ENCODE measurements around the gene ADIPOR1. TPM values are rescaled to one million over a fixed set of nuclear protein-coding genes. Genes with fewer than 3 reads are reported as not detected.

The ADIPOR1 gene
- total RNA-seq, 1 experiment from 2014 or later, result 79.1 TPM

DNA sequence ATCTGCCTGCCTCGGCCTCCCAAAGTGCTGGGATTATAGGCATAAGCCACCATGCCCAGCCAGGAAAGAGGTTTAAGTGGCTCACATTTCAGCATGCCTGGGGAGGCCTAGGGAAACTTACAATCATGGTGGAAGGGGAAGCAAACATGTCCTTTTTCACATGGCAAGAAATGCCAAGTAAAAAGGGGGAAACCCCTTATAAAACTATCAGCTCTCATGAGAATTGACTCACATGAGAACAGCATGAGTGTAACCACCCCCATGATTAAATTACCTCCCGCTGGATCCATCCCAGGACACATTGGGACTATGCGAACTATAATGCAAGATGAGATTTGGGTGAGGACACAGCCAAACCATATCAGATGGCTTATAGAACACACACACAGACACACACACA lies 22.3 kb downstream of the ADIPOR1 start:
- no peak for TF ChIP-seq EZH2 (IDR thresholded peaks at IDR 0.05; ENCODE audit: borderline replicate concordance, low read depth, low read length, poor library complexity, severe bottlenecking)
- TF ChIP-seq, protein P1, sequence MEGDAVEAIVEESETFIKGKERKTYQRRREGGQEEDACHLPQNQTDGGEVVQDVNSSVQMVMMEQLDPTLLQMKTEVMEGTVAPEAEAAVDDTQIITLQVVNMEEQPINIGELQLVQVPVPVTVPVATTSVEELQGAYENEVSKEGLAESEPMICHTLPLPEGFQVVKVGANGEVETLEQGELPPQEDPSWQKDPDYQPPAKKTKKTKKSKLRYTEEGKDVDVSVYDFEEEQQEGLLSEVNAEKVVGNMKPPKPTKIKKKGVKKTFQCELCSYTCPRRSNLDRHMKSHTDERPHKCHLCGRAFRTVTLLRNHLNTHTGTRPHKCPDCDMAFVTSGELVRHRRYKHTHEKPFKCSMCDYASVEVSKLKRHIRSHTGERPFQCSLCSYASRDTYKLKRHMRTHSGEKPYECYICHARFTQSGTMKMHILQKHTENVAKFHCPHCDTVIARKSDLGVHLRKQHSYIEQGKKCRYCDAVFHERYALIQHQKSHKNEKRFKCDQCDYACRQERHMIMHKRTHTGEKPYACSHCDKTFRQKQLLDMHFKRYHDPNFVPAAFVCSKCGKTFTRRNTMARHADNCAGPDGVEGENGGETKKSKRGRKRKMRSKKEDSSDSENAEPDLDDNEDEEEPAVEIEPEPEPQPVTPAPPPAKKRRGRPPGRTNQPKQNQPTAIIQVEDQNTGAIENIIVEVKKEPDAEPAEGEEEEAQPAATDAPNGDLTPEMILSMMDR (conservative IDR thresholded peaks at IDR 0.05; ENCODE audit: low read depth, low read length), result no peak
- Histone ChIP-seq H3K36me3 (ENCODE audit: insufficient read depth, low read length, poor library complexity, severe bottlenecking) (peaks cover 5% of the 10 kb centered on the region), H3K27ac (ENCODE audit: low read depth, low read length, poor library complexity, severe bottlenecking) (no peak overlapping the region), H3K4me3 (ENCODE audit: low read depth, low read length, poor library complexity, severe bottlenecking) (no peak overlapping the region), H3K4me1 (ENCODE audit: insufficient read depth, low read length, poor library complexity, severe bottlenecking) (no peaks in the 10 kb centered on the region), H3K9me3 (ENCODE audit: low read depth, low read length, poor library complexity, severe bottlenecking) (peaks cover 4% of the 10 kb centered on the region), H3K27me3 (replicated peaks; ENCODE audit: insufficient read depth, low read depth, low read length, poor library complexity) (no peaks in the 10 kb centered on the region)
- no peak for DNase-seq (ENCODE audit: low spot score)
- BruUV-seq (replicated peaks), result no TSS peak
- CTCF ChIA-PET, result no interaction called here
- intact Hi-C loops (cut with micrococcal nuclease; ENCODE audit: unreplicated experiment), result no loop called here
- POLR2A ChIA-PET (ENCODE audit: low non-redundant PET), result no interaction called here

DNA sequence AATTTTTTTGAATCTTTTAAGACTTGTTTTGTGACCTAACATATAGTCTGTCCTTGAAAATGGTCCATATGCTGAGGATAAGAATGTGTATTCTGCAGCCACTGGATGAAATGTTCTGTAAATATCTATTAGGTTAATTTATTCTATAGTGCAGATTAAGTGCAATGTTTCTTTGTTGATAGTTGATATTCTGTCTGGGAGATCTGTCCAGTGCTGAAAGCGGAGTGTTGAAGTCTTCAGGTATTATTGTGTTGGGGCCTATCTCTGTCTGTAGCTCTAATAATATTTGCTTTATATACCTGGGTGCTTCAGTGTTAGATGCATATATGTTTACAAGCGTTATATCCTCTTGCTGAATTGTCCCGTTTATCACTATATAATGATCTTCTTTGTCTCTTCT lies 23.4 kb downstream of the ADIPOR1 start:
- BruUV-seq (replicated peaks), result no TSS peak
- TF ChIP-seq EZH2 (IDR thresholded peaks at IDR 0.05; ENCODE audit: borderline replicate concordance, low read depth, low read length, poor library complexity, severe bottlenecking), result no peak
- TF ChIP-seq, protein P1 (conservative IDR thresholded peaks at IDR 0.05; ENCODE audit: low read depth, low read length), result no peak
- intact Hi-C loops (cut with micrococcal nuclease; ENCODE audit: unreplicated experiment), result no loop called here
- H3K36me3 ChIP-seq (ENCODE audit: insufficient read depth, low read length, poor library complexity, severe bottlenecking), result no peaks in the 10 kb centered on the region
- ChIA-PET POLR2A (ENCODE audit: low non-redundant PET) (no interaction called here), CTCF (no interaction called here)
- H3K9me3 ChIP-seq (ENCODE audit: low read depth, low read length, poor library complexity, severe bottlenecking), result peaks cover 4% of the 10 kb centered on the region
- DNase-seq (ENCODE audit: low spot score), result no peak
- no peaks in the 10 kb centered on the region for H3K27me3 ChIP-seq (replicated peaks; ENCODE audit: insufficient read depth, low read depth, low read length, poor library complexity)
- H3K4me1 ChIP-seq (ENCODE audit: insufficient read depth, low read length, poor library complexity, severe bottlenecking), result no peaks in the 10 kb centered on the region
- H3K4me3 ChIP-seq (ENCODE audit: low read depth, low read length, poor library complexity, severe bottlenecking), result no peak overlapping the region
- no peak overlapping the region for H3K27ac ChIP-seq (ENCODE audit: low read depth, low read length, poor library complexity, severe bottlenecking)

GRCh38 chr1:202932476-202932875 lies 25.6 kb downstream of the ADIPOR1 start:
- Histone ChIP-seq H3K4me1 (ENCODE audit: insufficient read depth, low read length, poor library complexity, severe bottlenecking) (no peaks in the 10 kb centered on the region), H3K27me3 (replicated peaks; ENCODE audit: insufficient read depth, low read depth, low read length, poor library complexity) (no peaks in the 10 kb centered on the region), H3K4me3 (ENCODE audit: low read depth, low read length, poor library complexity, severe bottlenecking) (no peak overlapping the region), H3K27ac (ENCODE audit: low read depth, low read length, poor library complexity, severe bottlenecking) (no peak overlapping the region), H3K36me3 (ENCODE audit: insufficient read depth, low read length, poor library complexity, severe bottlenecking) (no peaks in the 10 kb centered on the region), H3K9me3 (ENCODE audit: low read depth, low read length, poor library complexity, severe bottlenecking) (peaks cover 4% of the 10 kb centered on the region)
- TF ChIP-seq, protein P1 (conservative IDR thresholded peaks at IDR 0.05; ENCODE audit: low read depth, low read length), result no peak
- no peak for TF ChIP-seq EZH2 (IDR thresholded peaks at IDR 0.05; ENCODE audit: borderline replicate concordance, low read depth, low read length, poor library complexity, severe bottlenecking)
- ChIA-PET CTCF (no interaction called here), POLR2A (ENCODE audit: low non-redundant PET) (no interaction called here)
- no TSS peak for BruUV-seq (replicated peaks)
- DNase-seq (ENCODE audit: low spot score), result no peak
- intact Hi-C loops (cut with micrococcal nuclease; ENCODE audit: unreplicated experiment), result no loop called here
